Smooth muscle cell (in vitro differentiated cells): ENCODE data around the gene PLEKHG5. TPM values are rescaled to one million over a fixed set of nuclear protein-coding genes. Genes with fewer than 3 reads are reported as not detected.
"Not testable (repeated sequence)": the region's sequence is repeated elsewhere in the genome, so short reads cannot be mapped to it uniquely, and the experiment has no call there.

Experiments used
- DNase-seq: peaks from one replicate; lab custom pipeline; 2025; ENCODE audit not compliant: unreplicated experiment; lab: John Stamatoyannopoulos, UW
- H2AFZ ChIP-seq: fragments of 200-600 bp; sonication (generic); 2 replicates; pipeline ENCODE4 v1.6.0; 2016; ENCODE audit warnings: antibody characterized with exemption, low read depth, mild to moderate bottlenecking
- H3F3A ChIP-seq: fragments of 200-600 bp; sonication (generic); 2 replicates; pipeline ENCODE4 v1.6.0; 2017; ENCODE audit warnings: antibody characterized with exemption, low read depth
- H3K27ac ChIP-seq: fragments of 200-600 bp; sonication (generic); 2 replicates; pipeline ENCODE4 v1.5.1; 2016; ENCODE audit warnings: low read depth, mild to moderate bottlenecking
- H3K27me3 ChIP-seq: fragments of 200-600 bp; sonication (generic); 2 replicates; pipeline ENCODE4 v1.6.1; 2016; ENCODE audit warnings: low read depth, mild to moderate bottlenecking
- H3K36me3 ChIP-seq: fragments of 200-600 bp; sonication (generic); 2 replicates; pipeline ENCODE4 v1.5.1; 2016; ENCODE audit warnings: low read depth
- H3K4me1 ChIP-seq: fragments of 200-600 bp; sonication (generic); 2 replicates; pipeline ENCODE4 v1.5.1; 2016; ENCODE audit warnings: low read depth
- H3K4me2 ChIP-seq: fragments of 200-600 bp; sonication (generic); 2 replicates; pipeline ENCODE4 v1.6.0; 2016; ENCODE audit warnings: mild to moderate bottlenecking
- H3K4me3 ChIP-seq: fragments of 200-600 bp; sonication (generic); 2 replicates; pipeline ENCODE4 v1.5.1; 2016; ENCODE audit warnings: mild to moderate bottlenecking
- H3K79me2 ChIP-seq: fragments of 200-600 bp; sonication (generic); 2 replicates; pipeline ENCODE4 v1.6.0; 2016; ENCODE audit warnings: low read depth, mild to moderate bottlenecking
- H3K9ac ChIP-seq: fragments of 200-600 bp; sonication (generic); 2 replicates; pipeline ENCODE4 v1.6.0; 2016; ENCODE audit warnings: low read depth
- H3K9me3 ChIP-seq: fragments of 200-600 bp; sonication (generic); replicated peaks from 2 replicates; pipeline ENCODE4 v1.5.1; 2016; ENCODE audit warnings: low read depth
- H4K20me1 ChIP-seq: fragments of 200-600 bp; sonication (generic); 2 replicates; pipeline ENCODE4 v1.6.0; 2016; ENCODE audit warnings: low read depth
- CTCF ChIP-seq: fragments of 200-600 bp; sonication (generic); IDR thresholded peaks from 2 replicates; pipeline ENCODE4 v1.5.1; 2017; ENCODE audit warnings: borderline replicate concordance, mild to moderate bottlenecking, antibody characterized with exemption; ENCODE audit not compliant: insufficient read depth, poor library complexity, severe bottlenecking
- WGBS: methylation state at CpG from one replicate; pipeline ENCODE4 v1.1.7; 2016; ENCODE audit warnings: low lambda C conversion rate; 5-methylcytosine and 5-hydroxymethylcytosine counted together
- polyA plus RNA-seq: library from polyadenylated mRNA; unstranded; fragments of >200 nt; fragmentation: Nextera tagmentation; extraction: Ambion mirVana; gene quantifications from 2 replicates; pipeline ENCODE4 v1.2.1, GENCODE V29; 2016
- total RNA-seq: library from RNA; depleted of rRNA; stranded (reverse); fragments of >200 nt; gene quantifications from 2 replicates; pipeline ENCODE4 v1.2.3, GENCODE V29; 2014

PLEKHG5 gene
- total and polyA plus RNA-seq, 2 experiments from 2014 or later: 10.6 to 14.5 TPM

GRCh38 chr1:6496365-6496721 is 4.9 kb upstream of the PLEKHG5 start:
- Histone ChIP-seq H3F3A (peaks cover 8% of the 10 kb centered on the region), H3K27me3 (no peaks in the 10 kb centered on the region), H3K79me2 (no peaks in the 10 kb centered on the region), H2AFZ (peak overlapping the region; percentile 46), H3K9ac (no peak overlapping the region), H4K20me1 (no peaks in the 10 kb centered on the region), H3K27ac (no peak overlapping the region), H3K9me3 (no peaks in the 10 kb centered on the region), H3K4me2 (peak overlapping the region; percentile 92), H3K36me3 (no peaks in the 10 kb centered on the region), H3K4me1 (peaks cover 17% of the 10 kb centered on the region), H3K4me3 (peak overlapping the region; percentile 72)
- TF ChIP-seq CTCF: no peak
- 31% methylated on average over 12 of the region's 13 CpGs for WGBS
- no peak for DNase-seq

- TF ChIP-seq CTCF: no peak
- peaks cover 17% of the 10 kb centered on the region for H3K4me1 ChIP-seq
- DNase-seq: no peak
- no peaks in the 10 kb centered on the region for H4K20me1 ChIP-seq
- no peak overlapping the region for H3K27ac ChIP-seq
- no peaks in the 10 kb centered on the region for H3K9me3 ChIP-seq
- H3K79me2 ChIP-seq: no peaks in the 10 kb centered on the region
- WGBS: 88% methylated on average over 14 of the region's 14 CpGs
- no peak overlapping the region for H3K9ac ChIP-seq
- no peak overlapping the region for H2AFZ ChIP-seq
- no peaks in the 10 kb centered on the region for H3K36me3 ChIP-seq
- H3K4me2 ChIP-seq: peak overlapping the region; percentile 92
- peaks cover 8% of the 10 kb centered on the region for H3F3A ChIP-seq
- peak overlapping the region; percentile 72 for H3K4me3 ChIP-seq
- no peaks in the 10 kb centered on the region for H3K27me3 ChIP-seq
These were observed 4.3 kb upstream of the PLEKHG5 start for GRCh38 chr1:6495540-6496364.

GRCh38 chr1:6495041-6495441 is 3.6 kb upstream of the PLEKHG5 start:
- Histone ChIP-seq H2AFZ (no peak overlapping the region), H4K20me1 (no peaks in the 10 kb centered on the region), H3K9ac (no peak overlapping the region), H3K4me2 (no peak overlapping the region), H3K4me3 (no peak overlapping the region), H3K4me1 (peaks cover 17% of the 10 kb centered on the region), H3F3A (peaks cover 8% of the 10 kb centered on the region), H3K36me3 (no peaks in the 10 kb centered on the region), H3K27me3 (no peaks in the 10 kb centered on the region), H3K79me2 (no peaks in the 10 kb centered on the region), H3K27ac (no peak overlapping the region), H3K9me3 (no peaks in the 10 kb centered on the region)
- no peak for TF ChIP-seq CTCF
- WGBS: 81% methylated on average over 8 of the region's 13 CpGs
- no peak for DNase-seq

- H3K79me2 ChIP-seq: no peaks in the 10 kb centered on the region
- no peak overlapping the region for H2AFZ ChIP-seq
- no peak overlapping the region for H3K4me2 ChIP-seq
- H3K27me3 ChIP-seq: no peaks in the 10 kb centered on the region
- WGBS: 95% methylated on average over 4 of the region's 4 CpGs
- H3K9ac ChIP-seq: no peak overlapping the region
- H3K9me3 ChIP-seq: no peaks in the 10 kb centered on the region
- H4K20me1 ChIP-seq: no peaks in the 10 kb centered on the region
- no peak overlapping the region for H3K4me3 ChIP-seq
- TF ChIP-seq CTCF: no peak
- peaks cover 17% of the 10 kb centered on the region for H3K4me1 ChIP-seq
- no peak overlapping the region for H3K27ac ChIP-seq
- no peak for DNase-seq
- no peaks in the 10 kb centered on the region for H3K36me3 ChIP-seq
- H3F3A ChIP-seq: peaks cover 8% of the 10 kb centered on the region
These were observed 3.2 kb upstream of the PLEKHG5 start for GRCh38 chr1:6494627-6495026.

- not testable (repeated sequence) for H3K9ac ChIP-seq, H3K4me3 ChIP-seq, H3F3A ChIP-seq, H3K79me2 ChIP-seq, H3K27me3 ChIP-seq, H3K9me3 ChIP-seq, H3K4me2 ChIP-seq, H3K36me3 ChIP-seq, DNase-seq, H2AFZ ChIP-seq, H4K20me1 ChIP-seq, H3K27ac ChIP-seq
- 98% methylated on average over 3 of the region's 4 CpGs for WGBS
- H3K4me1 ChIP-seq: peaks cover 17% of the 10 kb centered on the region
These were observed 2.4 kb upstream of the PLEKHG5 start for GRCh38 chr1:6493834-6494223.
